SK-N-SH (cell line): Measurements from ENCODE around the gene TBCC. TPM values are rescaled to one million over a fixed set of nuclear protein-coding genes. Genes with fewer than 3 reads are reported as not detected.

Source experiments
- CTCF ChIA-PET: fragments of 300-600, 350-600 bp; formaldehyde crosslinking; extraction: SDS; loops from one replicate; lab custom pipeline; 2021; lab: Yijun Ruan, JAX
- POLR2A ChIA-PET: fragments of 350-600 bp; sonication (Branson Sonifier 250); formaldehyde crosslinking; extraction: SDS; loops from one replicate; lab custom pipeline; 2020; ENCODE audit warnings: antibody characterized with exemption, inconsistent platforms; lab: Yijun Ruan, JAX
- DNase-seq: peaks from one replicate; pipeline ENCODE4 v3.0.0; 2012
- H2AFZ ChIP-seq: fragments of 200-600 bp; sonication (generic); 2 replicates; pipeline ENCODE4 v1.8.1; 2016; ENCODE audit warnings: antibody characterized with exemption, mild to moderate bottlenecking, low read depth
- H3F3A ChIP-seq: fragments of 200-600 bp; sonication (generic); replicated peaks from 2 replicates; pipeline ENCODE3; 2016; ENCODE audit warnings: antibody characterized with exemption, mild to moderate bottlenecking; ENCODE audit not compliant: insufficient read depth
- H3K27ac ChIP-seq, 2 experiments: fragments of 200-500 bp in 1 of 2; fragments of 200-600 bp in 1 of 2; sonication (Bioruptor generic) in 1 of 2; sonication (generic), shearing (Covaris generic) in 1 of 2; 2 replicates each; pipeline versions ENCODE4 v1.5.1 to v1.6.1; 2014 to 2016; ENCODE audit warnings: low read depth in 2 of 2, inconsistent platforms in 1 of 2, low read length in 1 of 2, mild to moderate bottlenecking in 1 of 2, mixed read lengths in 1 of 2
- H3K27me3 ChIP-seq: fragments of 200-600 bp; sonication (generic), shearing (Covaris generic); 2 replicates; pipeline ENCODE4 v1.6.1; 2016; ENCODE audit warnings: mixed run types; ENCODE audit not compliant: insufficient read depth
- H3K36me3 ChIP-seq, 2 experiments: fragments of 200-500 bp in 1 of 2; fragments of 200-600 bp in 1 of 2; sonication (Bioruptor generic) in 1 of 2; sonication (generic) in 1 of 2; replicated peaks in 1 of 2; 2 replicates each; pipeline versions ENCODE3 to v1.5.1; 2014 to 2016; ENCODE audit warnings: low read length in 1 of 2, mild to moderate bottlenecking in 1 of 2; ENCODE audit not compliant: insufficient read depth in 2 of 2, control insufficient read depth in 1 of 2
- H3K4me1 ChIP-seq, 2 experiments: fragments of 200-500 bp in 1 of 2; fragments of 200-600 bp in 1 of 2; sonication (Bioruptor generic) in 1 of 2; sonication (generic), shearing (Covaris generic) in 1 of 2; 2 replicates each; pipeline versions ENCODE4 v1.5.1 to v1.6.1; 2014 to 2016; ENCODE audit warnings: low read depth in 1 of 2, low read length in 1 of 2, mixed run types in 1 of 2; ENCODE audit not compliant: insufficient read depth in 2 of 2, control insufficient read depth in 1 of 2
- H3K4me2 ChIP-seq: fragments of 200-600 bp; sonication (generic), shearing (Covaris generic); 2 replicates; pipeline ENCODE4 v1.6.1; 2017; ENCODE audit warnings: mixed run types
- H3K4me3 ChIP-seq, 2 experiments: fragments of 200-500 bp in 1 of 2; fragments of 200-600 bp in 1 of 2; sonication (Bioruptor generic) in 1 of 2; sonication (generic), shearing (Covaris generic) in 1 of 2; 2 replicates each; pipeline versions ENCODE4 v1.5.1 to v1.8.1; 2014 to 2016; ENCODE audit warnings: low read depth in 2 of 2, inconsistent platforms in 1 of 2, low read length in 1 of 2, mild to moderate bottlenecking in 1 of 2, mixed read lengths in 1 of 2, moderate library complexity in 1 of 2
- H3K79me2 ChIP-seq: fragments of 200-600 bp; sonication (generic); 2 replicates; pipeline ENCODE4 v1.8.1; 2017; ENCODE audit warnings: mild to moderate bottlenecking; ENCODE audit not compliant: insufficient read depth
- H3K9ac ChIP-seq: fragments of 200-600 bp; sonication (generic); 2 replicates; pipeline ENCODE4 v1.6.1; 2017; ENCODE audit warnings: mixed run types
- H3K9me2 ChIP-seq: fragments of 200-600 bp; sonication (generic); 2 replicates; pipeline ENCODE4 v1.6.1; 2017; ENCODE audit warnings: mixed run types
- H3K9me3 ChIP-seq: fragments of 200-600 bp; sonication (generic); 2 replicates; pipeline ENCODE4 v1.6.1; 2017; ENCODE audit warnings: mixed run types, mild to moderate bottlenecking, moderate library complexity
- H4K20me1 ChIP-seq: fragments of 200-600 bp; sonication (generic); 2 replicates; pipeline ENCODE4 v1.6.1; 2017; ENCODE audit warnings: mild to moderate bottlenecking, mixed run types; ENCODE audit not compliant: insufficient read depth
- ELF1 ChIP-seq: IDR thresholded peaks from 2 replicates; pipeline ENCODE4 v1.4.0; 2012
- FOSL2 ChIP-seq: IDR thresholded peaks from 2 replicates; pipeline ENCODE4 v1.4.0; 2012; ENCODE audit warnings: low read depth, mild to moderate bottlenecking, moderate library complexity, borderline replicate concordance
- GATA2 ChIP-seq: sonication (generic); formaldehyde crosslinking; IDR thresholded peaks from 2 replicates; pipeline ENCODE4 v1.5.0; 2020; ENCODE audit warnings: mild to moderate bottlenecking, missing genetic modification reagents
- JUND ChIP-seq: IDR thresholded peaks from 2 replicates; pipeline ENCODE4 v1.4.0; 2012
- POLR2AphosphoS5 ChIP-seq: IDR thresholded peaks from 2 replicates; pipeline ENCODE4 v1.6.1; 2012; ENCODE audit warnings: low read depth, low read length
- RCOR1 ChIP-seq: fragments of 150-350 bp; IDR thresholded peaks from 2 replicates; pipeline ENCODE4 v1.6.1; 2017; ENCODE audit warnings: antibody characterized with exemption, low read length
- SIN3A ChIP-seq: IDR thresholded peaks from 2 replicates; pipeline ENCODE4 v1.6.1; 2012; ENCODE audit warnings: low read depth, mild to moderate bottlenecking, low read length, moderate library complexity, borderline replicate concordance
- TAF1 ChIP-seq: IDR thresholded peaks from 2 replicates; pipeline ENCODE4 v1.6.1; 2012; ENCODE audit warnings: low read depth, mild to moderate bottlenecking, low read length, moderate library complexity, borderline replicate concordance
- TCF12 ChIP-seq: IDR thresholded peaks from 2 replicates; pipeline ENCODE4 v1.4.0; 2012
- WGBS: methylation state at CpG from one replicate; pipeline ENCODE4 v1.1.6; 2017; ENCODE audit warnings: low lambda C conversion rate; 5-methylcytosine and 5-hydroxymethylcytosine counted together
- polyA plus RNA-seq, 3 experiments: library from polyadenylated mRNA; depleted of rRNA; stranded (reverse); fragments of >200 nt; gene quantifications; 2 replicates each; pipeline ENCODE4 v1.2.3, GENCODE V29; 2012

Gene TBCC
- polyA plus RNA-seq, 1 of the 3 experiments (the other 2 are of a cell fraction) = 18.2 TPM

GRCh38 chr6:42724825-42725224 lies 21.1 kb downstream of the TBCC start:
- H3K27me3 ChIP-seq = no peaks in the 10 kb centered on the region
- DNase-seq = no peak
- H3K9me3 ChIP-seq = no peaks in the 10 kb centered on the region
- no peak overlapping the region for H3K4me2 ChIP-seq
- H3K9me2 ChIP-seq = no peaks in the 10 kb centered on the region
- CTCF ChIA-PET = interaction anchor here (1.4 to 4.0 kb wide), 6 partner anchors 23 to 76 kb away, joined by 3 to 58 read pairs (median 10); no protein-coding TSS in a partner anchor
- H3K36me3 ChIP-seq = no peaks in the 10 kb centered on the region
- TF ChIP-seq RCOR1 (no peak), JUND (no peak), TCF12 (no peak), ELF1 (no peak)
- no peak overlapping the region for H3K27ac ChIP-seq
- H3K9ac ChIP-seq = no peak overlapping the region
- POLR2A ChIA-PET = no interaction called here
- peaks cover 0 to 7% of the 10 kb centered on the region in 2 experiments; a peak in 1 of 4 replicates for H3K4me1 ChIP-seq
- H4K20me1 ChIP-seq = no peaks in the 10 kb centered on the region
- no peak overlapping the region for H2AFZ ChIP-seq
- H3F3A ChIP-seq = no peaks in the 10 kb centered on the region
- H3K79me2 ChIP-seq = no peaks in the 10 kb centered on the region
- no peak overlapping the region for H3K4me3 ChIP-seq

- Histone ChIP-seq H3K4me2 (no peak within 1 kb of the TSS), H3K9me2 (no peaks in the 10 kb centered on the region), H4K20me1 (no peaks in the 10 kb centered on the region), H3K36me3 (no peaks in the 10 kb centered on the region), H3K27ac (no peak within 1 kb of the TSS), H3F3A (no peaks in the 10 kb centered on the region), H2AFZ (no peak within 1 kb of the TSS), H3K27me3 (no peaks in the 10 kb centered on the region), H3K79me2 (no peaks in the 10 kb centered on the region), H3K4me1 (peaks cover 0 to 7% of the 10 kb centered on the region in 2 experiments; a peak in 1 of 4 replicates), H3K9me3 (no peaks in the 10 kb centered on the region), H3K9ac (no peak within 1 kb of the TSS), H3K4me3 (no peak within 1 kb of the TSS)
- POLR2A ChIA-PET = no interaction called here
- no peak for DNase-seq
- CTCF ChIA-PET = no interaction called here
- no peak for TF ChIP-seq SIN3A
- 72% methylated on average over 6 of the region's 6 CpGs for WGBS
Measured at GRCh38 chr6:42722497-42722896, 23.4 kb downstream of the TBCC start, which contains the start of gene PRPH2. Gene PRPH2 (minus strand): TSS chr6:42722597. CDS start chr6:42722334, 263 bp downstream.

GRCh38 chr6:42720739-42721138 lies 25.2 kb downstream of the TBCC start:
- Histone ChIP-seq H4K20me1 (no peaks in the 10 kb centered on the region), H3K4me3 (no peak overlapping the region), H3K36me3 (no peaks in the 10 kb centered on the region), H3K9ac (no peak overlapping the region), H2AFZ (peak overlapping the region; percentile 40; the same call in 1 of the 2 replicates), H3K9me3 (no peaks in the 10 kb centered on the region), H3K4me2 (no peak overlapping the region), H3K4me1 (peaks cover 0 to under 1% of the 10 kb centered on the region in 2 experiments; a peak in 1 of 4 replicates), H3K9me2 (no peaks in the 10 kb centered on the region), H3F3A (no peaks in the 10 kb centered on the region), H3K27me3 (no peaks in the 10 kb centered on the region), H3K79me2 (no peaks in the 10 kb centered on the region), H3K27ac (no peak overlapping the region)
- 64% methylated on average over 8 of the region's 8 CpGs for WGBS
- ChIA-PET CTCF (no interaction called here), POLR2A (no interaction called here)
- DNase-seq = no peak
- TF ChIP-seq FOSL2 (peak; percentile 11; the same call in 1 of the 2 replicates), GATA2 (no peak), POLR2AphosphoS5 (no peak), TAF1 (no peak)
